GM12801 (cell line): ENCODE measurements around the gene YWHAE.

ENCODE experiments used
- TF ChIP-seq, protein P1 (sequence below): IDR thresholded peaks from one replicate; pipeline ENCODE4 v1.5.1; 2011; ENCODE audit warnings: control low read depth; ENCODE audit not compliant: insufficient read length; ENCODE audit errors: extremely low read depth

YWHAE gene

DNA sequence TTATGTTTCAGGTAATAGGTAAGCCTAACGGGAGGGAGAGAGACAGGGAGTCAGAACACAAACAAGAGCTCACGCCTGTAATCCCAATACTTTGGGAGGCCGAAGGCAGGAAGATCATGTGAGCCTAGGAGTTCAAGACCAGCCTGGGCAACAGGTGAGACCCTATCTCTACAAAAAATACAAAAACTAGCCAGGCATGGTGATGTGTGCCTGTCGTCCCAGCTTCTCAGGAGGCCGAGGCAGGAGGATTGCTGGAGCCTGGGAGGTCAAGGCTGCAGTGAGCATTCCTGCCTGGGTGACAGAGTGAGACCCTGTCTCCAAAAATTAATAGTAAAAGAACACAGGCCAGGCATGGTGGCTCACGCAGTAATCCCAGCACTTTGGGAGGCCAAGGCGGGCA lies 27.4 kb downstream of the YWHAE start:
- TF ChIP-seq, protein P1, sequence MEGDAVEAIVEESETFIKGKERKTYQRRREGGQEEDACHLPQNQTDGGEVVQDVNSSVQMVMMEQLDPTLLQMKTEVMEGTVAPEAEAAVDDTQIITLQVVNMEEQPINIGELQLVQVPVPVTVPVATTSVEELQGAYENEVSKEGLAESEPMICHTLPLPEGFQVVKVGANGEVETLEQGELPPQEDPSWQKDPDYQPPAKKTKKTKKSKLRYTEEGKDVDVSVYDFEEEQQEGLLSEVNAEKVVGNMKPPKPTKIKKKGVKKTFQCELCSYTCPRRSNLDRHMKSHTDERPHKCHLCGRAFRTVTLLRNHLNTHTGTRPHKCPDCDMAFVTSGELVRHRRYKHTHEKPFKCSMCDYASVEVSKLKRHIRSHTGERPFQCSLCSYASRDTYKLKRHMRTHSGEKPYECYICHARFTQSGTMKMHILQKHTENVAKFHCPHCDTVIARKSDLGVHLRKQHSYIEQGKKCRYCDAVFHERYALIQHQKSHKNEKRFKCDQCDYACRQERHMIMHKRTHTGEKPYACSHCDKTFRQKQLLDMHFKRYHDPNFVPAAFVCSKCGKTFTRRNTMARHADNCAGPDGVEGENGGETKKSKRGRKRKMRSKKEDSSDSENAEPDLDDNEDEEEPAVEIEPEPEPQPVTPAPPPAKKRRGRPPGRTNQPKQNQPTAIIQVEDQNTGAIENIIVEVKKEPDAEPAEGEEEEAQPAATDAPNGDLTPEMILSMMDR: no peak

DNA sequence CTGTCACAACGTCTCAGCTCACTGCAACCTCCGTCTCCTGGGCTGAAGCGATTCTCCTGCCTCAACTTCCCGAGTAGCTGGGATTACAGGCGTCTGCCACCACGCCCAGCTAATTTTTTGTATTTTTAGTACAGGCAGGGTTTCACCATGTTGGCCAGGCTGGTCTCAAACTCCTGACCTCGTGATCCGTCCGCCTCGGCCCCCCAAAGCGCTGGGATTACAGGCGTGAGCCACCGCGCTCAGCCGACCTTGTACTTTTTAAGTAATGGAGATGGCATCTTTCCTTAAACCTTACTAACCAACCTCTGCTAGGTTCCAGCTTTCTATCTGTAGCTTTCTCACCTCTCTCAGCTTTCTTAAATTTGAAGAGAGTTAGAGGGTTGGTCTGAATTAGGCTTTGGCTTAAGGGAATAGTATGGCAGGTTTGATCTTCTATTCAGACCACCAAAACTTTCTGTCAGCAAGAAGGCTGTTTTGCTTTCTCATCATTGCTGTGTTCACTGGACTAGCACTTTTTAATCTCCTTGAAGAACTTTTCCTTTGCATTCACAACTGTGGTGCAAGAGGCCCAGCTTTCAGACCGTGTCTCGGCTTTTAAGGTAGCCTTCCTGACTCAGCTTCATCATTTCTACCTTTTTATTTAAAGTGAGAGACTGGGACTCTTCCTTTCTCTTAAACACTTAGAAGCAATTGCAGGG lies 28.0 kb downstream of the YWHAE start:
- TF ChIP-seq, protein P1: no peak

DNA sequence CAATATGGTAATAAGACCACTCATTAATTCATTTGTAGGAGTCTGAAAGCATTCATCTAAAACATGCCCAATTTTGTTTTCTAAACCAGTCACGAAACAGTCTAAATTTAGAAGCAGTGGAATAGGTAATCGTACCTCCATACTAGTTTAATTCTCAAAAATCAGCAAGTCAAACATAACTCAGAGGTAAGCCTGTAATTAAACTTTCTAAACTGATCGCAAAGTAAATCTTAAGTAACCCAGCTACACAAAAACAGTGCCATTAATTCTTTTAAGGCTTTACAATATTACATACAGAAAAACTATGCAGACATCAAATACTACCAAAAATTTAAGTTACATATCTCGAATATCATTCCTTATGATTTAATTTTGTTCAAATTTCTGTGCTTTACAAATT lies 31.4 kb downstream of the YWHAE start:
- TF ChIP-seq, protein P1: no peak

DNA sequence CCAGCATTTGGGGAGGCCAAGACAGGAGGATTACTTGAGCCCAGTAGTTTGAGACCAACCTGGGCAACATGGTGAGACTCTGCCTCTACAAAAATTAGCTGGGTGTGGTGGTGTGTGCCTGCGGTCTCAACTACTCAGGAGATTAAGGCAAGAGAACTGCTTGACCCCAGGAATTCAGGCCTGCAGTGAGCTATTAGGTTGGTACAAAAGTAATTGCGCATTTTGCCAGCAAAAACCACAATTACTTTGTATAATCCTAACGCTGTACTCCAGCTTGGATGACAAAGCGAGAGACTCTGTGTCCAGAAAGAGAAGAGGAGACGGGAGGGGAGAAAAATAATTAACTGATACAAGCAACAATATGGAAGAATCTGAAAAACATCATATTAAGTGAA lies 32.7 kb downstream of the YWHAE start:
- TF ChIP-seq, protein P1: no peak

DNA sequence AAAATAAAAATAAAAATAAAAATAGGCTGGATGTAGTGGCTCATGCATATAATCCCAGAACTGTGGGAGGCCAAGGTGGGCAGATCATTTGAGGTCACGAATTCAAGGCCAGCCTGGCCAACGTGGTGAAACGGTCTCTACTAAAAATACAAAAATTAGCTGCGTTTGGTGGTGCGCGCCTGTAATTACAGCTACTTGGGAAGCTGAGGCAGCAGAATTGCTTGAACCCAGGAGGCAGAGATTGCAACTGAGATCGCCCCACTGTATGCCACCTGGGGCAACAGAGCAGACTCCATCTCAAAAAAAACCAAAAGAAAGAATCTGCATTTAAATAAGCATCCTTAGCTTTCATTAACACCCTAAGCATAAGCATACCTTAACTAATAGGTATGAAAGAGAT lies 33.8 kb downstream of the YWHAE start:
- TF ChIP-seq, protein P1: no peak

DNA sequence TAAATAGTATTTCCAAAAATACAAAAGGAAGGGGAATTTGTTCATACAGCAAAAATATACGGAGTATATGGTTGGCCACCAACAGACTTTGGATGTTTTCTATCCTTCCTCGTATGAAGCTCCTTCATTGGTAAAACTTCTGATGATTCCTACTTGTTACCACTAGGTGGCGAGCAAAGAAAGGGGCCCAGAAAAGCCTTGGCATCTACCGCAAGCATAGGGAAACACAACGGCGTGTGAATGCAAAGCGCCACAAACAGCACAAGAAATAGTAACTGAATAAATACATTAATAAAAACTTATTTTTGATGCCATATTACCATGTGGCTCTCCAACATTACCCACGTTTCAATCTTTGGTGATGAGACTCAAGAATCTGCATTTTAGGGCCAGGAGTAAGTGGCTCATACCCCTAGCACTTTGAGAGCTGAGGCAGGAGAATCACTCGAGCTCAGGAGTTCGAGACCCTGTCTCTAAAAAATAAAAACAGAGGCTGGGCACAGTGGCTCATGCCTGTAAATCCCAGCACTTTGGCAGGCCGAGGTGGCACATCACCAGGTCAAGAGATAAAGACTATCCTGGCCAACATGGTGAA lies 34.5 kb downstream of the YWHAE start:
- TF ChIP-seq, protein P1: no peak

DNA sequence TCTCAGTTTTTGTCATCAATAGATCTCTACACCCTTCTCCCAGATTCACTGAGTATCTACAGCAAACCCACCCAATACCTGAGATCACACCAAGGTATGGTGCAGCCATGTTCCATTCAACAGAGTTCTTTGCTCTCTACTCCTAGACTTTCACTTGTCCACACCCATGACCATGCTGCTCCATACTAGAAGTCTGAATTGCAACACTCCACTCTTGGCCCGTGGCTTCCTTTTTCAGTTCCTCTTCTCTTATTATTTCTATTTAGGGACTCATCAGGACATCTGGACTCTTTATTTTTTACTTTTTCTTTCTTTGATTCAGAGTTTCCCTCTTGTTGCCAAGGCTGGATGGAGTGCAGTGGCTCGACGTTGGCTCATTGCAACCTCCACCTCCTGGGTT lies 37.1 kb downstream of the YWHAE start:
- TF ChIP-seq, protein P1: no peak
